GM21528 (cell line): ENCODE data around the gene NRDE2.
"Not testable (repeated sequence)": the region's sequence is repeated elsewhere in the genome, so short reads cannot be mapped to it uniquely, and the experiment has no call there.

Source experiments
- ATAC-seq: cut with Tn5 transposase; IDR thresholded peaks from one replicate; pipeline ENCODE4 v1.9.1; 2021; ENCODE audit warnings: mild to moderate bottlenecking, moderate library complexity; ENCODE audit not compliant: unreplicated experiment, low FRiP score

Gene NRDE2

DNA sequence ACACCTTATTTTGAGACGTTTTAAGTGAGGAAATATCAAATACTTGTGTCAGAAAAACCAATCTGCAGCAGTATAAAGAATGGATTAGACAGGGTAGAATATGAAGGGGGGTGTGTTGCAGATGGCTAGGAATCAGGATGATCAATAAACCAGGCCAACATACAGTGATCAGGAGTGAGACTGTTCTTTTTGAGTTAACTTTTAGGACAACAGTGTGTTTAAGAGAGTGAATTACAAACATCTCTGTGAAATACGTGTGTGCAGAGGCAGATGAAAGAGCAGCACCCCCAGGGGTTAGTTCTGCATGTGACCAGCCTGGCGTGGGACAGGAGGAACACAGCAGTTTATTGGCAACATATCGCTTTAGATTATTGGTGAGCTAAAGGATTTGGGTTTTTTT is 10.6 kb upstream of the NRDE2 start:
- no peak for ATAC-seq

DNA sequence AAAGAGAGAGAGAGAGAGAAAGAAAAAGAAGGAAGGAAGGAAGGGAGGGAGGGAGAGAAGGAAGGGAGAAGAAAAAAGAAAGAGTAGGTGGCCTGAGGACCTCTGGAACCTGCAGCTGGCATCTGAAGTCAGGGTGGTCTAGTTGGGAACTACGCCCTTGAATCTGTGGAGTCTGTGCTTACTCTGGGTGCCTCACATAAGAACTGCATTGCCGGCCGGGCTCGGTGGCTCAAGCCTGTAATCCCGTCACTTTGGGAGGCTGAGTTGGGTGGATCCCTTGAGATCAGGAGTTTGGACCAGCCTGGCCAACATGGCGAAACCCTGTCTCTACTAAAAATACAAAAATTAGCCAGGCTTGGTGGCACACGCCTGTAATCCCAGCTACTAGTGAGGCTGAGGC is 10.0 kb upstream of the NRDE2 start:
- no peak for ATAC-seq

DNA sequence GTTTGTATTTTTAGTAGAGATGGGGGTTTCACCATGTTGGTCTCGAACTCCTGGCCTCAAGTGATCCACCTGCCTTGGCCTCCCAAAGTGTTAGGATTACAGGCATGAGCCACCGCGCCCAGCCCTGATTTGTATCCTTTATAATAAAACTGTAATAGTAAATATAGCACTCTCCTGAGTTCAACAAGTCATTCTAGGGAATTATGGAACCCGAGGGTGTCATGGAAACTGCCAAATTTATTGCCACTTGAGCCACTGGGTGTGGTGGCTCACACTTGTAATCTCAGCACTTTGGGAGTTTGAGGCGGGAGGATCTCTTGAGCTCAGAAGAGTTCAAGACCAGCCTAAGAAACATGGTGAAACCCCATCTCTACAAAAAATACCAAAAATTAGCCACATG is 9.5 kb upstream of the NRDE2 start:
- ATAC-seq: not testable (repeated sequence)

DNA sequence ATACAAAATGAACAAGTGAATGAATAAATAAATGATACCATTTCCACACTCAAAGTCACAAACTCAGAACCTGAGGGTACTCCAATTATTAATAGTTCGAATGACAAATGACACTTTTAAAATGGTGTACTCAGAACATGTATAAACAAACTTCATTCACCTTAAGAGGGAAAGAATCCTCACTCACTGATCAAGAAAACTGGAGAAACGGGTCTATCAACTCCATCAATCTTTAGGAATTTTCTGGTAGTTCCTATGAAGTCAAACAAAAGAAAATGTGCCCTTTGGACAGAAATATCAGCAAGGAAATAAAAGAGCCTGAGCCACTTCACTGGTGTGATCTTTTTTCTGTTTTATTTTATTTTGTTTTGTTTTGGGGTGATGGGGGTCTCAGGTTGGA is 5.2 kb upstream of the NRDE2 start:
- ATAC-seq: no peak

DNA sequence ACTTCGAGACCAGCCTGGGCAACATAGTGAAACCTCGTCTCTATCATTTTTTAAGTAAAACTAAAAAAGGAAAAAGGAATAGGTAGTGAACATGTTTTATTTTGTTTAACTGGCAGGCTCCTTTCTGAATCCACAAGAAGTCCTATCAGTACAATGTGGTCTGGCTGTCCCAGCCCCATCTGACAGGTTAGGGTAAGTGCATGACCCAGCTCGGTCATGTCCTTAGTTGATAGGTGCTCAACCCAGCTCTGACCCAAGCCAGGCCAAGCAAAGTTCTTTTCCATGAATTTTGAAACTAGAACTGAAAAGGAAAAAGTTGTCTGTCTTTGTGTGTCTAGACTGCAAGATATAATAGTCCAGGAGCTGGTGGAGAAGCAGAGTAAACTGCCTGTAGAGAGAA is 4.7 kb upstream of the NRDE2 start:
- no peak for ATAC-seq

DNA sequence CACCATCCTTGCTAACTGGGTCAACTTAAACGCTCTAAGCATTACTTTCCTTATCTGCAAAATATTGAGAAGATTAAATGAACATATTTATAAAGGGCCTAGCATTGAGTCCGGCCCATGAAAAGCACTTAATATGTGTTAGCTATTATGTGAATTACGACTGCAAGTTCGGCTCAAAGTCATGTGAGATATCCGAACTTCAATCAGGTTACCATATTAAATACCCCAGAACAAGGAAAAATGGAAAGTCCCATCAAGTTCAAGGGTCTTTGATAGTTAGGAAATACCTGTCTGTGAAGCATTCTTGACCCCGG is 487 bp upstream of the NRDE2 start:
- ATAC-seq: no peak

DNA sequence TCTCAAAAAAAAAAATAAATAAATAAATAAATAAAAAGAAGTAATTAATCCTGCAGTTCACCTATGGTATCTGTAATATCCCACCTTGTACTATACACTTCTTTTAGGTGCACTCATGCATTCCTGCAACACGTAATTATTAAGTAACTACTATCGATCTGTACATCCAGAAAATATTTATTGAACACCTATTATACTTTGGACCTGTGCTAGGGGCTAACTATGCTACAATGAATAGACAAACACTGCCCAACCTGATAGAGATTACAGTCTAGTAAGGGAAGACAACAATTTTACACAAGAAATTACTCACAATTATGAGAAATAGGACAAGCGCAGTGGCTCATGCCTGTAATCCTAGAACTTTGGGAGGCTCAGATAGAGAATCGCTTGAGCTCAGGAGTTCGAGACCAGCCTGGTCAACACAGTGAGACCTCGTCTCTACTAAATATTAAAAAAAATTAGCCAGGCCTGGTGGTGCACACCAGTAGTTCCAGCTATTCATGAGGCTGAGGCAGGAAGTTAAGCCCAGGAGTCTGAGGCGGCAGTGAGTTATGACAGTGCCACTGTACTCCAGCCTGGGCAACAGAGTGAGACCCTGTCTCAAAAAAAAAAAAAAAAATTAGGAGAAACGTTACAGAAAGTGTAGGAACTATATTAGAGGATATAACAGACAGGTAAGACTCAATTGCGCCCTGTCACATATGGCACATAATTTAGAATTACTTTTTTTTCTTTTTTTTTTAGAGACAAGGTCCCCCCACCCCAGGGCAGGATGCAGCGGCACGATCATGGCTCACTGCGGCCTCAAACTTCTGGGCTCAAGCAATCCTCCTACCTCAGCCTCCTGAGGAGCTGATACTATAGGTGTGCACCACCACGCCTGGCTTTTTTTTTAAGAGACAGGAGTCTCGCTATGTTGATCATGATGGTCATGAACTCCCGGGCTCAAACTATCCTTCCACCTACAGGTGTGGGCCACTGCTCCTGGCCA is 1.2 kb downstream of the NRDE2 start:
- ATAC-seq: no peak

DNA sequence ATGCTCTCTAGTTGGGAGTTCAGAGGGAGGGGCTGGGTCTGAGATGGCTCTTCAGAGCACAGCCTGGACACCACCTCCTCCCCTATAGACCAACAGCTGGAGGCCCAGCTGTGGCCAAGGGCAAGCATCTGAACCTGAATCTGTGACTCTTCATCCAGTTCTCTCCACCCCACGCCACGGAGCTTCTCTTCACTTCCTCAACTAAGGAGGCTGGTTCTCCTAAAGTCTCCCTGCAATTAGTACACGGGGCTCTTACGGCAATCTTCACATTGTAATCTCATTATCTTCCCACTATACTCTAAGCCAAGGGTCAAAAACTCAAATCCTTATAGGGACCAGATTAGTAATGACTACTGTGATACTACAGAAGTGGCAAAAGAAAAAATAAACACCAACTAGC is 9.8 kb downstream of the NRDE2 start:
- no peak for ATAC-seq

DNA sequence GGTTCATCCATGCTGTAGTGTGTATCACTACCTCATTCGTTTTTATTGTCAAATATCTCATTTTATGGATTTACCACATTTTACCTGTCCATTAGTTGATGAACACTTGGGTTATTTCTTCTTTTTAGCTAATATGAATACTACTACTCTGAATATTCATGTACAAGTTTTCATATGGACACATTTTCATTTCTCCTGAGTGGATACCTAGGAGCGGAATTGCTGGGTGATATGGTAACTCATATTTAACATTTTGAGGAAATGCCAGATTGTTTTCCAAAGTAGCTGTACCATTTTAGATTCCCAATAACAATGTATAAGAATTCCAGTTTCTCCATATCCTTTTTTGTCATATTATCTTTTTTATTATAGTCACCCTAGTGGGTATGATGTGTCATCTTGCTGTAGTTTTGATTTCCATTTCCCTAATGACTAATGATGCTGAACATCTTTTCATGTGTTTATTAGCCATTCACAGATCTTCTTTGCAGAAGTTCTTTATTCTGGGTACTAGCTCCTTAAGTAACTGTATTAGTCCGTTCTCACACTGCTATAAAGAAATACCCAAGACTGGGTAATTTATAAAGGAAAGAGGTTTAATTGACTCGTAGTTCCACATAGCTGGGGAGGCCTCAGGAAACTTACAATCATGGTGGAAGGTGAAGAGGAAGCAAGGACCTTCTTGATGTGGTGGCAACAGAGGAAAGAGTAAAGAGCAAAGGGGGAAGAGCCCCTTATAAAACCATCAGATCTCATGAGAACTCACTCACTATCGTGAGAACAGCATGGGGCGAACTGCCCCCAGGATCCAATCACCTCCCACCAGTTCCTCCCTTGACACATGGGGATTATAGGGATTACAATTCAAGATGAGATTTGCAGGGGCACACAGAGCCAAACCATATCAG is 11.9 kb downstream of the NRDE2 start:
- no peak for ATAC-seq

DNA sequence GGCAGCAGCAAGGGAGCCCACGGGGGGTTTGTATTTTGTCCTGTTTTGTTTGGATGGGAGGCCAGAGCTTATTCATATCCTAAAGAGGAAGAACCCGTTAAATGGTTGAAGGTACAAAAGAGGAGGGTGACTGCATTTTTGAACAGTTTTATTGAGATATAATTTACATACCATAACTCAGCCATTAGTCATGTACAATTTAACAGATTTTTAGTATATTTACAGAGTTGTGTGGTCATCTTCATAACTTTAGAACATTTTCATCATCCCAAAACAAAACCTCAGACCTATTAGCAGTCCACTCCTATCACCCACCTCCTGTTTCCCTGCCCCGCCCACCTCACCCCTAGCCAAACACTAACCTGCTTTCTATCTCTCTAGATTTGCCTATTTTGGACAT is 12.6 kb downstream of the NRDE2 start:
- ATAC-seq: no peak

DNA sequence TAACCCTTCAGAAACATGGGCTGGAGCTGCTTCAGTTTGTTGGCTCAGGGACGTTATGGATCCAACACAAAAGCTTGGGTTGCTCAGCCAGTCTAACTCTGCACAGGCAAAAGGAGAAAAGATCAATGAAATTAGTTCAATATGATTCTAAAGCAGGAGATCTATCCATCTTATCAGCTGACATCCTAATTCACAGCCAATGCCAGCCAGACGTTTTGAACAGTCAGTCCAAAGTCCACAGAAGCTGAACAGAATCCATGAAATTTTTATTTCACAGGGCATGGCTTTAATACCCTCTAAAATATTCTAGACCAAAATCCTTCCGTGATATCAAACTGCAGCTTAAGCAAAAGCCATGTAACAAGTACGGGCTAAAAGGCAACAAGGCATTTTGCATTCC is 13.7 kb downstream of the NRDE2 start:
- ATAC-seq: no peak

DNA sequence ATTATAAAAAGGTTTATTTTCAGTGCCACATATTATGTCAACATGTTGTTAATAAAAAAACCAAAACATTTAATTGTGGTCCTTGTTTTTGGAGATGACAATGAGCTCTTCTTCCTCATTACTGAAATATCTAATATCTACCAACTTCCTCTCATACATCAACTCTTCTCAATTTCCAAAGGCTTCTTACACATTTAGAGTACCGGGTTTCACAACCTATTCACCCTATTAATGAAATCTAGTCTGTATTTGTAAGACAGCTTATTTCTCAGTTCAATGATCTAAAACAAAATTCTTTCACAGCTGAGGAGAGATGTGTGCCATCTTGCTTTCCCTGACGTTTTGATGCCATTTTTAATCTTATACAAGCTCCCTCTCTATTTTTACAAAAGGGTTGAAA is 14.5 kb downstream of the NRDE2 start:
- ATAC-seq: no peak

DNA sequence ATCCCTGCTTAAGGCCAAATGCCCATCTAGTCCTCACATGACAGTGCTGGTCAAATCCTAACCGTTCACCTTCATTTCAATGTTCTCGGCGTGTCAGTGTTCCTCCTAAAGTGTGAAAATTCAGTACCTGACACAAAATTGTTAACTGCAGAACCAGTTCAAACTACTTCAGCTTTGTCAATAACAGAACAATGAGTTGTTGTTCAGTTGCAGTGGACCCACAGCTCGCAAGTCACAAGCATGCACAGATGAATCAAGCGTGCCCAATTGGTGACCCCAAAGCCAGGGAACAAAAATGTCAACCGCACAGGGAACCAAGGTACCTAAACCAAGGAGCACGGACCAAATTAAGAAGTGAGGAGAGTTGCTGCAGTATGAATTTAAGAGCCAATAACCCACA is 23.2 kb downstream of the NRDE2 start:
- no peak for ATAC-seq

DNA sequence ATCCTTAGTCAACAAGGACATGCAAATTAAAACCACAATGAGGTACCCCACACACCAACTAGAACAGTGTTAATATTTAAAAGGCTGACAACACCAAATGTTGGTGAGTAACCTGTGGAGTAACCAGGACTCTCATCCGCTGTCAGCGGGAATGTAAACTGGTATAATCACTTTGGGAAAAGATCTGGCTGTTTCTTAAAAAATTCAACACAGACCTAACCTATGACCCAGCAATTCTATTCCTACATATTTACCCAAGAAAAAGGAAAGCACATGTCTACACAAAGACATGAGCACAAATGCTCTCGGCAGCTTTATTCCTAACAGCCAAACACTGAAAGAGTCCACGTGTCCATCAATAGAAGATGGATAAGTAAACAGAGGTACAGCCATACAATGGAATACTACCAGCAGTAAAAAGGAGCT is 26.6 kb downstream of the NRDE2 start:
- ATAC-seq: no peak

DNA sequence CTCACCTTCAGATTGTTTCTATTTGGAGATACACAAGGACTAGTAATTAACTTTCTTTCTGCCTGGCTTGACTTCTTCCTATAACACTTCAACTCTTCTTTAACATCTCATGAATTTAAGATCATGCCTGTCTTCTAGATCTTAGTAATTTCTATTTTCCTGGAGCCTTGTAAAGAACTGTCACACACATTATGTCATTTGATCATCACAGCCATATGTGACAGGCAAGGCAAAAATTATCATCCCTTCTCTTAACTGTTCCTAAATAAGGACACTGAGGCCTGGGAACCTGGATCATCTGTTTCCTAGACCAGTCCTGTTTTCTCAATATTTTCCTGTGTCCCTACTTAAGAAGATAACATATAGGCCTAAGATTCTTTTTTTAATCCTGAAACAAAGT is 27.2 kb downstream of the NRDE2 start:
- no peak for ATAC-seq

DNA sequence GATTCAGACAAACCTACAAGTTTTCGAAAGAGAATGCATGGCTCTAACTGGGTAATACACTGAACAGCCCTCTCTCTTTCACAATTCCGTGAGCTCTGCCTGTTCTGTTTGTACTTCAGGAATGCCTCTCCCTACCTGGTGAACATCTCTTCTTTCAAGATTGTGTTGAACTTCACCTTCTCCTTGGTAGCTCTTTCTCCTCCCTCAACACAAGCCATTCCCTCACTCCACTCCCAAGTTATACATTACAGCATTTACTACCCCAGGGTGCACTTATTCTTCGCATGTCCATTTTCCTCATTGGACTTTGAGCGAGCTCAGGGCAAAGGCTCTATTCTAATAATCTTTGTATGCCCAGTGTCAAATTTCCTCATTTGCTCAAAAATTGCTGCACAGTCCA is 28.3 kb downstream of the NRDE2 start:
- ATAC-seq: no peak

DNA sequence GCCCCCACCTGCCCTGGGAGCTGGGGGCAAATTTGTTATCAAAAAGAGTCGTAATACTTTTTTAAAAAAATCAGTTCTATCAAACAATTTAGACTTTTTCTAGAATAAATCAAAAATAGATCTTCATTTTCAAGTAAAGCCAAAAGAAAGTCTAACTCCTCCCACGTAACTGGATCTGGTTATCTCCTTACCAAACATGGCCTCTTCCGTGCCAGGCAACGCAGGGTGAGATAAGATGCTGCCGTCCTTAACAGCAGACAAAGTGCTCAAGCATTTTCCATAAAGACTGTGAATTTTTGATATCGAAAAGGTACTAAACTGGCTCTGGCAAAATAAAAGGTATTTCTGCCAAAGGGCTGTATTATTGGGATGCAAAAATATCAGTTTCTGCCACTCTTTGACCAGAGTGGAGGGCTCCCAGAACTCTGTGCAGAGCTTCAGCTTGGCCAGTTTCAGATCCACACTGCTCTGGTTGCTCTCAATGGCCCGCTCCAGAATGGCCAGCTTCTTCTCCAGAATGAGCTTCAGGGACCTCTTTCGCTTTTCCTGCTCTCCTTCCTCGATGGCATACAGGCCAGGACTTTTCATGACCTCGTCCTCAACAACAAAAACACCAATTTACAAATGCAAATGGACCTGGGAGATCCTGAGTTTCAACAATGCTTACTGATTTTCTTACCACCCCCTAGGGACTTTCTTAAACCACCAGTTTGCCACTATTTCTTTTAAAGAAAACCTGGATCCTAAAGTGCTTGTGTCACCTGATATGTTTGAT is 29.0 kb downstream of the NRDE2 start:
- no peak for ATAC-seq

DNA sequence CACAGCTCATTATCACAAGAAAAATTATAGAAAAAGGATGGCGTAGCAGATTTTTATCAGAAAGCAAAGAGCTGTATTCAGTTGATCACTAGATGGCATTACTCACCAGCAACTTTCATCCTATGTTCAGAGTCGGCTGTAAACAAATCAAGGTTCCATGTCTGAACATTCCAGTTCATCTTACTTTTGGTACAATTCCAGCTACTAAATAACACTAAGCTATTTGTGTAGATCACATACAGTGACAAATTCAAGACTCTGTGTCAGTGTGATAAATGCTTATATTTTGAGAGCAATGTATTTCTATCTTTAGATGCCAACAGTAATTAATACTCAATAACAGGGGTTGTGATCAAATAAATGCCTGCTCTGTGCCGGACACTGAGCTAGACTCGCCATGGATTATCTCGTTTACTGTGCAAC is 30.1 kb downstream of the NRDE2 start:
- no peak for ATAC-seq

DNA sequence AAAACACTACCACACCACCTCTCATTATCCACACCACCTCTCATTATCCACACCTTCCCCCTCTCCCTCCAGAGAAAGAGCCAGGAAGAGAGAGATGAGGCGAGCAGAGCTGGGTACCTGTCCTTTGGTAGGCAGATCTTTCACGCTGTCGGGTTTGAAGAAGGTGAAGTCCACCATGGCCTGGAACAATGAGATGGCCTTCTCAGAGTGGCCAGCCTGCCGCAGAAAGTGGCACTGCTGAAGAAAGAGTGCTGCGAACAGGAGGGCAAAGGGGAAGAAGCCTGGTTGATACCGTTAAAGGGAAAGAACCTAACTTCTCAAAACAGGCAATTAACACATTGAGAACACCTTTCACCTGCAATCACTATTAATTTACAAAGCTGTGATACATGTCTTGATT is 30.6 kb downstream of the NRDE2 start:
- ATAC-seq: no peak

DNA sequence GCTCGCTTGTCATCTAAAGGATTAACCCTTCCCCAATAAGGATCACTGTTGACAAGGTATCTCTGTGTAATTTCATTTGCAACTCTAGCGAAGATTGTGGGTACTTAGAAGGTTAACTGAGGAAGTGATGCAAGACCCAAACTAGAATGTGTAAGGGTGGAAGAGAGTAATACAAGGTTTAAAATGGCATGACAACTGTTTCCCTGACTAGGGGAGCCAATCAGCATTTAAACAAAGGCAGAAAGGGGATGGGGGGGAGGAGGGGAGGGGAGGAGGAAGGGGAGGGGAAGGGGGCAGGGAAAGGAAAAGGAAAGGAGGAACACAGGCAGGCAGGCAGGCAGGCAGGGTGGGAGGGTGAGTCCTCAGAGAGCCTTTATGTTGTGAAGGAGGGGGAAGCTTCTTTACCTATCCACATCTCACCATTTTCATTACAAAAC is 31.1 kb downstream of the NRDE2 start:
- ATAC-seq: no peak

DNA sequence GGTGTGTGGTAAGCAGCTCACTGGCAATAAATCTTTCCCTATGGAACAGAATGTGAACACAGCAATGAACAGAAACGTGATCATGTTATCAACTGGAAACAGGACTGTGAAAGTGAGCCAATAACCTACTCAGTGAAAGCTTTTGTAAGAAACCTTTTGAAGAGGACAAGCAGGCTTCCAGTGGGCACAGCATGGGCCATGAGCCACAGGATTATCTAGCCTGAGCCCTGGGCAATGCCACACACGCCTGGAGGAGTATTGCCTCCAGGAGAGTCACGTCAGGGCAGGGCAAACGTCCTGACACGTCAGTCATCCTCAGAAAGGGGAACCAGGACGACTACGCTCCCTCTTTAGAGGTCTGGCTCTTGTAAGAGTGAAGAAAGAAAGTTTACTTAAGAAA is 32.3 kb downstream of the NRDE2 start:
- no peak for ATAC-seq
